PC-9 (cell line): ENCODE measurements around the gene CMIP. TPM values are rescaled to one million over a fixed set of nuclear protein-coding genes. Genes with fewer than 3 reads are reported as not detected.

Experiments
- BruUV-seq: library from RNA; stranded (reverse); fragments of 400-500 nt; replicated peaks from 2 replicates; lab custom pipeline; 2021; lab: Mats Ljungman, UMichigan
- CTCF ChIA-PET: fragments of 300-600 bp; sonication (Branson Sonifier 250); formaldehyde crosslinking; loops from one replicate; lab custom pipeline; 2022; ENCODE audit warnings: antibody characterized with exemption; lab: Charles Lee
- POLR2A ChIA-PET: fragments of 300-600 bp; sonication (Branson Sonifier 250); formaldehyde crosslinking; loops from one replicate; lab custom pipeline; 2022; ENCODE audit warnings: antibody characterized with exemption; ENCODE audit not compliant: unreplicated experiment; lab: Charles Lee
- DNase-seq, 2 experiments: peaks; one replicate each; pipeline versions ENCODE4 v3.0.0 to v3.0.0-alpha.2; 2015 to 2022; ENCODE audit warnings: mixed read lengths in 1 of 2
- H2AFZ ChIP-seq: fragments of 200-600 bp; sonication (generic); 2 replicates; pipeline ENCODE4 v1.8.1; 2017; ENCODE audit warnings: antibody characterized with exemption
- H3F3A ChIP-seq: fragments of 200-600 bp; sonication (generic); 2 replicates; pipeline ENCODE4 v1.8.1; 2017; ENCODE audit warnings: antibody characterized with exemption, mild to moderate bottlenecking, low read depth; ENCODE audit not compliant: insufficient read depth
- H3K27ac ChIP-seq: fragments of 200-600 bp; sonication (generic); 2 replicates; pipeline ENCODE4 v1.6.1; 2016; ENCODE audit warnings: mixed run types
- H3K27me3 ChIP-seq: fragments of 200-600 bp; sonication (generic); 2 replicates; pipeline ENCODE4 v1.6.1; 2016; ENCODE audit warnings: low read depth, mixed run types; ENCODE audit not compliant: insufficient read depth
- H3K36me3 ChIP-seq: fragments of 200-600 bp; sonication (generic); 2 replicates; pipeline ENCODE4 v1.6.1; 2016; ENCODE audit warnings: low read depth, mixed run types
- H3K4me1 ChIP-seq: fragments of 200-600 bp; sonication (generic); replicated peaks from 2 replicates; pipeline ENCODE4 v1.6.1; 2016; ENCODE audit warnings: mixed run types; ENCODE audit not compliant: insufficient read depth
- H3K4me2 ChIP-seq: fragments of 200-600 bp; sonication (generic); 2 replicates; pipeline ENCODE4 v1.6.1; 2017; ENCODE audit warnings: mixed run types
- H3K4me3 ChIP-seq: fragments of 200-600 bp; sonication (generic); 2 replicates; pipeline ENCODE4 v1.6.1; 2016; ENCODE audit warnings: mixed run types
- H3K79me2 ChIP-seq: fragments of 200-600 bp; sonication (generic); 2 replicates; pipeline ENCODE4 v1.6.1; 2017; ENCODE audit warnings: low read depth, mixed run types
- H3K9me2 ChIP-seq: fragments of 200-600 bp; sonication (generic); 2 replicates; pipeline ENCODE4 v1.8.1; 2017; ENCODE audit warnings: mild to moderate bottlenecking; ENCODE audit not compliant: insufficient read depth
- H3K9me3 ChIP-seq: fragments of 200-600 bp; sonication (generic); 2 replicates; pipeline ENCODE4 v1.8.1; 2016; ENCODE audit warnings: low read depth; ENCODE audit not compliant: insufficient read depth
- H4K20me1 ChIP-seq: fragments of 200-600 bp; sonication (generic); 2 replicates; pipeline ENCODE4 v1.8.1; 2017; ENCODE audit not compliant: insufficient read depth
- EZH2 ChIP-seq: fragments of 200-600 bp; sonication (generic); IDR thresholded peaks from 2 replicates; pipeline ENCODE4 v1.8.0; 2017; ENCODE audit warnings: antibody characterized with exemption, low read depth
- intact Hi-C: fragments of 100-400 bp; cut with micrococcal nuclease; formaldehyde crosslinking; loops from one replicate; pipeline ENCODE4 v1.10.0; 2022; ENCODE audit not compliant: unreplicated experiment
- microRNA-seq: library from miRNA; unstranded; fragments of <30 nt; microRNA quantifications from one replicate; pipeline ENCODE4 v1.2.0, GENCODE V29; 2021; ENCODE audit warnings: borderline number of aligned reads, borderline replicate concordance
- total RNA-seq: library from RNA; stranded (reverse); gene quantifications from 2 replicates; pipeline ENCODE4 v1.2.3, GENCODE V29; 2021
- TF ChIP-seq, protein P1 (sequence below): fragments of 200-600 bp; sonication (generic); conservative IDR thresholded peaks from 2 replicates; pipeline ENCODE4 v1.6.1; 2017; ENCODE audit warnings: mixed run types, antibody characterized with exemption, mild to moderate bottlenecking, moderate library complexity

Gene CMIP
- total RNA-seq, 1 experiment from 2014 or later = 96.6 TPM

DNA sequence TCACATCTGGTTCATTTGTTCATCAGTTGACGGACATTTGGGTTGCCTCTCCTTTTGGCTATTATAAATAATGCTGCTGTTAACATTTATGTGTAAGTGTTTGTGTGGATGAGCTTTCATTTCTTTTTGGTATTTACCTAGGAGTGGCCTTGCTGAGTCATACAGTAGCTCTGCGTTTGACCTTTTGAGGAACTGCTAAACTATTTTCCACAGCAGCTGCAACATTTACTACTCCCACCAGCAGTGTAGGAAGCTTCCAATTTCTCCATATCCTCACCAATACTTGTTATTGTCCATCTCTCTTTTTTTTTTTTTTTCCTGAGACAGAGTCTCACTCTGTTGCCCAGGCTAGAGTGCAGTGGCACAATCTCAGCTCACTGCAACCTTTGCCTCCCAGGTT is 313.8 kb downstream of the CMIP start:
- H3K4me2 ChIP-seq = peak overlapping the region; percentile 27; the same call in 1 of the 2 replicates
- no peaks in the 10 kb centered on the region for H3K36me3 ChIP-seq
- no peaks in the 10 kb centered on the region for H3K27me3 ChIP-seq
- H3K79me2 ChIP-seq = no peaks in the 10 kb centered on the region
- intact Hi-C loops = no loop called here
- peak; percentile 18 to 88 for DNase-seq
- BruUV-seq = no TSS peak
- H3K4me3 ChIP-seq = no peak overlapping the region
- POLR2A ChIA-PET = interaction anchor here (0.7 kb wide), 1 partner anchor 335 kb away, joined by 10 read pairs; no protein-coding TSS in a partner anchor
- H3F3A ChIP-seq = peaks cover 4% of the 10 kb centered on the region; the same call in 1 of the 2 replicates
- no peaks in the 10 kb centered on the region for H3K9me3 ChIP-seq
- CTCF ChIA-PET = no interaction called here
- TF ChIP-seq, protein P1, sequence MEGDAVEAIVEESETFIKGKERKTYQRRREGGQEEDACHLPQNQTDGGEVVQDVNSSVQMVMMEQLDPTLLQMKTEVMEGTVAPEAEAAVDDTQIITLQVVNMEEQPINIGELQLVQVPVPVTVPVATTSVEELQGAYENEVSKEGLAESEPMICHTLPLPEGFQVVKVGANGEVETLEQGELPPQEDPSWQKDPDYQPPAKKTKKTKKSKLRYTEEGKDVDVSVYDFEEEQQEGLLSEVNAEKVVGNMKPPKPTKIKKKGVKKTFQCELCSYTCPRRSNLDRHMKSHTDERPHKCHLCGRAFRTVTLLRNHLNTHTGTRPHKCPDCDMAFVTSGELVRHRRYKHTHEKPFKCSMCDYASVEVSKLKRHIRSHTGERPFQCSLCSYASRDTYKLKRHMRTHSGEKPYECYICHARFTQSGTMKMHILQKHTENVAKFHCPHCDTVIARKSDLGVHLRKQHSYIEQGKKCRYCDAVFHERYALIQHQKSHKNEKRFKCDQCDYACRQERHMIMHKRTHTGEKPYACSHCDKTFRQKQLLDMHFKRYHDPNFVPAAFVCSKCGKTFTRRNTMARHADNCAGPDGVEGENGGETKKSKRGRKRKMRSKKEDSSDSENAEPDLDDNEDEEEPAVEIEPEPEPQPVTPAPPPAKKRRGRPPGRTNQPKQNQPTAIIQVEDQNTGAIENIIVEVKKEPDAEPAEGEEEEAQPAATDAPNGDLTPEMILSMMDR = no peak
- TF ChIP-seq EZH2 = no peak
- H4K20me1 ChIP-seq = no peaks in the 10 kb centered on the region
- no peak overlapping the region for H2AFZ ChIP-seq
- peaks cover 15% of the 10 kb centered on the region for H3K4me1 ChIP-seq
- H3K9me2 ChIP-seq = no peaks in the 10 kb centered on the region
- H3K27ac ChIP-seq = peak overlapping the region; percentile 52

Small RNA genes within 50 kb of the gene (microRNA-seq; reads per million reads assigned to microRNA genes)
- 3.4 reads per million for gene MIR6504
- gene MIR7854 = not detected

Other genes with a start within 250 kb of the CMIP start
- gene BCO1, start 206.1 kb upstream of the CMIP start, total RNA-seq = 1.4 and 1.5 TPM in 2 replicates
- gene GAN, start 129.8 kb upstream of the CMIP start, total RNA-seq = 11.9 TPM in 2 replicates